ENCODE data around the gene TMEM108.
"Not testable (repeated sequence)": the region's sequence is repeated elsewhere in the genome, so short reads cannot be mapped to it uniquely, and the experiment has no call there.

The TMEM108 gene

DNA sequence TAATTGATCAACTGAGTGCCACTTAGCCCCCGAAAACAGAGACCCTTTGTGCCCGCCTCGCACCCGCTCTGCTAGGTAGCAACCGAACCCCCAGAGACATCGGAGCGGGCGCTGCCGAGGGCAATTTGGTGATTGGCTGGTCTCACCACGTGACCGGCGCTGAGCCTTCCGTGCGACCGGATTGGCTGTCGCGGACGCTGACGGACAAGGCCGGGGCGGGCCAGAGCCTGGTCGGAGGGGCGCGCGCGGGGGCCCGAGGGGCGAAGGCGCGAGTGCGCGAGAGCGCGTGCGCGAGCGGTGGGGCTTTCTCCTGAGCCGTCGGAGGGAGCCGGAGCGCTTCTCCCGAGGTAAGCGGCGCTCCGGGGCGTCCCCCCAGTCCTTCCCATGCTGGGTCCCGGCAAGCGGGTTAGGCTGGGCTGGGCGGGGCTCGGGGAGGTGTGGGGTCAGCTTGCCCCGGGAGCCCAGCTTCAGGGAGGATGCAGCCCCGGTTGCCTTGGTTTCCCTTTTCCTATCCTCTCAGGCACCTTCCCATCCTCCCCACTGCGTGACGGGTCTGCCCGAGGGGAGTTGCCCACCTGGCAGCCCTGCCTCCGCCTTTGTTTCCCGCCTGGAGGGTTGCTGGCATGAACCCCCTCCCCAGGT, at the start of gene TMEM108:
TSS of gene TMEM108 (plus strand) at position 303 of the 642 bp plus-strand sequence.
- Mint-ChIP-seq H3K36me3 (no peaks in the 10 kb centered on the region), H3K4me1 (ENCODE audit: low read depth) (peaks cover 12% of the 10 kb centered on the region), H3K9me3 (ENCODE audit: low read depth) (no peaks in the 10 kb centered on the region), H3K4me3 (peak within 1 kb of the TSS; percentile 52), H3K27me3 (peaks cover 37% of the 10 kb centered on the region), H3K27ac (no peak within 1 kb of the TSS)

DNA sequence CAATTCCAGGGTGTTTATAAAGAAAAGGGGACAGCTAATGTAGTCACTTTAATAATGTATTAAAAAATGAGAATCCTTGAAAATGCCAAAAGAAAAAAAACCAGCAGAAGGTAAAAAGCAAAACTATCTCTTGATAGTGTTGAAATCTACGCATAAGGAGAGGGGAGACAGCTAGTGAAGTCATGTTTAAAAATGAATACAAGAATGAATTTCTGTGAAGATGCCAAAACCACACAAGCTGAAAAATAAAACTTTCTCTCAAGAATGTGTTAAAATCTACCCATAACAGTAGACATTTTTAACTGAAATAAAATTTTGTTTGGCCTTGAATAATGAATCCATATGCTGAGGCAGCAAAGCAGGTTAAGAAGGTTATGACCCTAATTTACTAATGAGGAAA, 42.2 kb upstream of the TMEM108 start:
- Mint-ChIP-seq H3K4me3 (no peak overlapping the region), H3K9me3 (ENCODE audit: low read depth) (peaks cover 4% of the 10 kb centered on the region), H3K36me3 (no peaks in the 10 kb centered on the region), H3K27ac (no peak overlapping the region), H3K27me3 (peaks cover 2% of the 10 kb centered on the region), H3K4me1 (ENCODE audit: low read depth) (no peaks in the 10 kb centered on the region)

DNA sequence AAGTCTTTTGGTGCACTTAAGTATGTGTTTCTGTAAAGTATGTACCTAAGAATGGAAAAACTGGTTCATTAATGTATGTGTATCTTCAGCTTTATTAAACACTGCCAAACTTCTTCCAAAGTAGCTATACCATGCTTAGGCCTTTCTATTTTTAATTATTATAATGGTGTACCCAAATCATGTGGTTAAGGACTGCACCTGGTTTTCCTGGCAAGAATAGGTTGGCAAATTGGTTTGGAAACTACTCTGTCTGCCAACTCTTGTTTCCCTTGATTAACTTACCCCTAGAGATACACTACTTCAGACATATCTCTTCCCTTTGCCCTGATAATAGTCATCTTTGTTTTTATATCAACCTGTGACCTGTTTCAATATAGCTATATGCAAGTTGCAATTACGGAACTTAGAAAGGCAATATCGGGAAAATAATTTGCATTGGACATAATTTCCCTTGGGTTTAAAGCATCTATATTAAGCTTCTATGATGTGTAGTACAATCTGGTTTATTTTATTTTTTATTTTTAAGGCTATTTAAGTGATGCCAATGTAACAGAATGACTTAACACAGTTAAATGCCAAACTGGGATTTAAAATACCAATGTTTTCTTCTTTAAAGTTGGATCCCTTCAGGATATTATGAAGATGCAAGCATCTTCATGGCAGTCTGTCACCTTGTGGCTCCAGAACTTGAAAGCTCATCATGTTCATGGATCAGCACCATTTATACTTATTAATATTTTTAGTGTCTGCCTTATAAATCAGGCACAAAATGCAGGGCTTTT, 40.6 kb upstream of the TMEM108 start:
- peaks cover 2% of the 10 kb centered on the region for H3K27me3 Mint-ChIP-seq
- peaks cover 4% of the 10 kb centered on the region for H3K9me3 Mint-ChIP-seq (ENCODE audit: low read depth)
- H3K4me3 Mint-ChIP-seq = no peak overlapping the region
- no peaks in the 10 kb centered on the region for H3K4me1 Mint-ChIP-seq (ENCODE audit: low read depth)
- no peaks in the 10 kb centered on the region for H3K36me3 Mint-ChIP-seq
- H3K27ac Mint-ChIP-seq = no peak overlapping the region

DNA sequence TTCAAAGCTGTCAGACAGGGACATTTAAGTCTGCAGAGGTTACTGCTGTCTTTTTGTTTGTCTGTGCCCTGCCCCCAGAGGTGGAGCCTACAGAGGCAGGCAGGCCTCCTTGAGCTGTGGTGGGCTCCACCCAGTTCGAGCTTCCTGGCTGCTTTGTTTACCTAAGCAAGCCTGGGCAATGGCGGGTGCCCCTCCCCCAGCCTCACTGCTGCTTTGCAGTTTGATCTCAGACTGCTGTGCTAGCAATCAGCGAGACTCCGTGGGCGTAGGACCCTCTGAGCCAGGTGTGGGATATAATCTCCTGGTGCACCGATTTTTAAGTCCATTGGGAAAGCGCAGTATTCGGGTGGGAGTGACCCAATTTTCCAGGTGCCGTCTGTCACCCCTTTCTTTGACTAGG, 33.2 kb upstream of the TMEM108 start:
- H3K9me3 Mint-ChIP-seq (ENCODE audit: low read depth) = peaks cover 11% of the 10 kb centered on the region
- H3K36me3 Mint-ChIP-seq; H3K27me3 Mint-ChIP-seq; H3K4me1 Mint-ChIP-seq (ENCODE audit: low read depth); H3K4me3 Mint-ChIP-seq; H3K27ac Mint-ChIP-seq: not testable (repeated sequence)

DNA sequence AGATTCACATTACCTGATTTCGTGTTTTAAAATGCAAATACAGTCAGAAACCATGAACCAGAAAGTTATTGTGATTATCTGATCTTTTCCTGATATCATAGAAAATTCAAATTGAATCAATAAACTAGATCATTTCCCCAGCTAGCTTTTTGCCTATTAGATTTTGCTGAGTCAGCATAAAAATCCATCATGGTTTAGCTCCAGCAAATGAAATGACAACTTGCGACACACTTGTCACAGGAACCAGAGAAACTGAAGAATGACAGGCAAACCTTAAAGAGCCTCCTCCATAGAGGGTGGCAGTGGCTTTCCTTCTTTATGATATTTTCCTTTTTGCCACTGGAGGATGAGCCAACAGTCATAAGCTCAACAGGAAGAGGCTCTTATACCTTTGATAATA, 30.6 kb upstream of the TMEM108 start:
- H3K36me3 Mint-ChIP-seq = peaks cover 5% of the 10 kb centered on the region
- peaks cover 11% of the 10 kb centered on the region for H3K9me3 Mint-ChIP-seq (ENCODE audit: low read depth)
- peaks cover 9% of the 10 kb centered on the region for H3K27me3 Mint-ChIP-seq
- H3K4me3 Mint-ChIP-seq = no peak overlapping the region
- no peaks in the 10 kb centered on the region for H3K4me1 Mint-ChIP-seq (ENCODE audit: low read depth)
- H3K27ac Mint-ChIP-seq = no peak overlapping the region

DNA sequence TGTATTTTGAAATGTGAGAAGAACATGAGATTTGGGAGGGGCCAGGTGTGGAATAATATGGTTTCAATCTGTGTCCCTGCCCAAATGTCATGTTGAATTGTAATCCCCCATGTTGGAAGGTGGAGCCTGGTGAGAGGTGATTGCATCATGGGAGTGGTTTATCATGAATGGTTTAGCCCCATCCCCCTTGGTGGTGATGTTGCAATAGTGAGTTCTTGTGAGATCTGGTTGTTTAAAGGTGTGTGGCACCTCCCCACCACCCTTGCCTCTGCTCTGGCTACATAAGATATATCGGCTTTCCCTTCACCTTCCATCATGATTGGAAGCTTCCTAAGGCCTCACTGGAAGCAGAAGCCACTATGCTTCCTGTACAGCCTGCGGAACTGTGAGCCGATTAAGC, 23.9 kb upstream of the TMEM108 start:
- peaks cover 5% of the 10 kb centered on the region for H3K9me3 Mint-ChIP-seq (ENCODE audit: low read depth)

DNA sequence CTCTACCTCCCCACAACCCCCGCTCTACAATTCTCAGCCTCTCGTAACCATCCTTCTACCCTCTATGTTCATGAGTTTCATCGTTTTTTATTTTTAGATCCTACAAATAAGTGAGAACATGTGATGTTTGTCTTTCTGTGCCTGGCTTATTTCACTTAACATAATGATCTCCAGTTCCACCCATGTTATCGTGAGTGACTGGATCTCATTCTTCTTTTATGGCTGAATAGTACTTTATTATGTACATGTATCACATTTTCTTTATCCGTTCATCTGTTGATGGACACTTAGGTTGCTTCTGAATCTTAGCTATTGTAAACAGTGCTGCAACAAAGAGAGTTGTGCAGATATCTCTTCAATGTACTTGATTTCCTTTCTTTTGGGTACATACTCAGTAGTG, 22.6 kb upstream of the TMEM108 start:
- H3K36me3 Mint-ChIP-seq; H3K27me3 Mint-ChIP-seq; H3K9me3 Mint-ChIP-seq (ENCODE audit: low read depth); H3K27ac Mint-ChIP-seq; H3K4me3 Mint-ChIP-seq; H3K4me1 Mint-ChIP-seq (ENCODE audit: low read depth): not testable (repeated sequence)

More for the DNA sequence above, 23.9 kb upstream of the TMEM108 start:
- peaks cover 2% of the 10 kb centered on the region for H3K27me3 Mint-ChIP-seq
- H3K27ac Mint-ChIP-seq = no peak overlapping the region
- H3K36me3 Mint-ChIP-seq = peaks cover 2% of the 10 kb centered on the region
- no peak overlapping the region for H3K4me3 Mint-ChIP-seq
- no peaks in the 10 kb centered on the region for H3K4me1 Mint-ChIP-seq (ENCODE audit: low read depth)

DNA sequence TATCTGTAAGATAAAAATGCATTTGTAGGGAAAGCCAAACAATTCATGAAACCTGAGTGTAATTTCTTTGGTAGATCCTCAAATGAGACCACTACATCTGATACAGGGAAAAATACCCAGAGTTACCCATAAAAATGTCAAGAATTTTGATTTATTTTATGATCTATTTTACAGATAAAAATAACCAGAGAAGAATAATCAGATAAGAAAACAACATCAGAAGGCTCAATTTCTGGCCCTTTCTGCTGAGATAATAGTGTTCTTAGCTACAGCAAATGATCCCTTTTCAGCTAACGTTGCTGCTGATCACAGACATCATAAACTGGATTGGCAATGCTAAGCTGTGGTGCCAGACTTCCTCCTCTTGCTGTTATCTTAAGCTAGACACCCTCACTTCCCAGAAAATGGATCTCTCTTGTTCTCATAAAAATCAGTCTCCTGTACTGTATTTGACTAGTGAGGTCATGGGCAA, 21.3 kb upstream of the TMEM108 start:
- Mint-ChIP-seq H3K27me3 (peaks cover 2% of the 10 kb centered on the region), H3K27ac (no peak overlapping the region), H3K4me1 (ENCODE audit: low read depth) (no peaks in the 10 kb centered on the region), H3K36me3 (no peaks in the 10 kb centered on the region), H3K9me3 (ENCODE audit: low read depth) (no peaks in the 10 kb centered on the region), H3K4me3 (no peak overlapping the region)

DNA sequence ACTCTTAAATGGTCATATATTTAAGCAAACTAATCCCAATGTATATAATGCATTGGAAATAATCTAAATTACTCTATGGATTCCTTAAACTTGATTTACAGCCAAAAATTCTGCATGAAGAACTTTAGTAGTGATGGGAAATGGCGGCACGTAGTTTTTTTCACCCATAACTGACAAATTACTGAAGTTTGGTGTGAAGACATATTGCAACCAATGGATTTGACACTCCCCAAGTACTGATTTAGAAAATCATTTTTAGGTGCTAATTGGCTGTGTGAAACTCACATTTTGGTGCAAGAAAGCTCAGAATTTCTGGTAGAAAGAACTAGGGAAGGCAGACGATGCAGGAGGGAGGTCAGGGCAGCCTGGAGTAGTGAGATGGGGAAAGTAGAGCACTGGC, 19.3 kb upstream of the TMEM108 start:
- no peaks in the 10 kb centered on the region for H3K4me1 Mint-ChIP-seq (ENCODE audit: low read depth)
- H3K27me3 Mint-ChIP-seq = no peaks in the 10 kb centered on the region
- no peak overlapping the region for H3K4me3 Mint-ChIP-seq
- no peak overlapping the region for H3K27ac Mint-ChIP-seq
- H3K9me3 Mint-ChIP-seq (ENCODE audit: low read depth) = no peaks in the 10 kb centered on the region
- H3K36me3 Mint-ChIP-seq = no peaks in the 10 kb centered on the region

DNA sequence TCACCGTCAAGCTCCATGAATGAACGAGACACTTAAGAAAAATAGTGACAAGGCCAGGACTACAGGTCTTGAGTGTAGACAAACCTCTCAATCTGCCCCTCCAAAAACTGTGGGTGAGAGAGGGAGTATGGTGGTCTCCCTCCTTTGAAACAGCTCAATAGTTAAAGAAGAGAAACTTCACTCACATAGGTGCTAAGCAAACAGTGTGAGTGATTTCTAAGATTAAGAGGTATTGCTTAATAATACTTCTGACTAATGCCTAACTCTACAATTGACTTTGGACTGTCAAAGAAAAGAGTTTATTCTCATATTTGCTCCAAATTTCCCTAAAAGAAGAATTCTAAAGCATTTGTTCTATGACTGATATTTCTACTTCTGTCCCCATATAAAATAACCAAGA, 17.0 kb upstream of the TMEM108 start:
- Mint-ChIP-seq H3K27me3 (no peaks in the 10 kb centered on the region), H3K9me3 (ENCODE audit: low read depth) (no peaks in the 10 kb centered on the region), H3K27ac (no peak overlapping the region), H3K4me3 (no peak overlapping the region), H3K36me3 (no peaks in the 10 kb centered on the region), H3K4me1 (ENCODE audit: low read depth) (no peaks in the 10 kb centered on the region)

DNA sequence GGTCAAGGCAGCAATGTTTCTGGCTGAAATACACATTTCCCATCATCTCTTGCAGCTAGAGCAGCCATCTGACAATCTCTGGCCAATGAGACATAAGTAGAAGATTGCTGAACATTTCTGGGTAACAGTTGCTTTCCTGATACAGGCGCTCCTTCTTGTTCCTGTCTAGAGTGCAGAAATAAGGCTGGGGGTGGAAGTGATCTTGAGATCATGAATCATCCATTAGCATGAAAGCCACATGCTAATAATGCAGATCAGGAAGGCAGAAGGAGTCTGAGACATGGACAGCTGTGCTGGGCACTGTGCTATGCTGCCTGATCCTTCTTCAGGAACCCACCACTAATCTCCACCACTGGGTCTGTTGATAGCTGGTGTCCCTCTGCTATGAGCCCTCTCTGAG, 14.8 kb upstream of the TMEM108 start:
- Mint-ChIP-seq H3K27me3 (peaks cover 4% of the 10 kb centered on the region), H3K36me3 (no peaks in the 10 kb centered on the region), H3K27ac (no peak overlapping the region), H3K9me3 (ENCODE audit: low read depth) (no peaks in the 10 kb centered on the region), H3K4me1 (ENCODE audit: low read depth) (no peaks in the 10 kb centered on the region), H3K4me3 (no peak overlapping the region)

DNA sequence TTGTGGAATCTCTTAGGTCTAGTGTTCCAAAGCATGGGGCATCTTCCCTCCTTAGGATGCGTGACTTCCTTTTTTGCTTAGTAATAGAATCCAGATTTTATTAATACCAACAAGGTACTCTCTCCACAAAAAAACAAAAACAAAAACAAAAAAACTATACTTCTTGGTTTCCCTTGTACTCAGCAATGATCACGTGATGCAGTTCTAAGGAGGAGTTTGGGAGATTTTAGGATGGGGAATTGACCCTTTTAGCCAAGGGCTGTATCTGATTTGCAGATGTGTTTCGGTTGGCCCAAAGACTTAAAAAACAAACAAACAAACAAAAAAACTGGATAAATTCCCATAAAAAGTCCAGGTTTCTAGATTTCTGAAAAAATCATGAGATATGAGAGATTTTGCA, 12.6 kb upstream of the TMEM108 start:
- Mint-ChIP-seq H3K4me3 (no peak overlapping the region), H3K27me3 (peaks cover 11% of the 10 kb centered on the region), H3K27ac (no peak overlapping the region), H3K9me3 (ENCODE audit: low read depth) (no peaks in the 10 kb centered on the region), H3K36me3 (no peaks in the 10 kb centered on the region), H3K4me1 (ENCODE audit: low read depth) (no peaks in the 10 kb centered on the region)

DNA sequence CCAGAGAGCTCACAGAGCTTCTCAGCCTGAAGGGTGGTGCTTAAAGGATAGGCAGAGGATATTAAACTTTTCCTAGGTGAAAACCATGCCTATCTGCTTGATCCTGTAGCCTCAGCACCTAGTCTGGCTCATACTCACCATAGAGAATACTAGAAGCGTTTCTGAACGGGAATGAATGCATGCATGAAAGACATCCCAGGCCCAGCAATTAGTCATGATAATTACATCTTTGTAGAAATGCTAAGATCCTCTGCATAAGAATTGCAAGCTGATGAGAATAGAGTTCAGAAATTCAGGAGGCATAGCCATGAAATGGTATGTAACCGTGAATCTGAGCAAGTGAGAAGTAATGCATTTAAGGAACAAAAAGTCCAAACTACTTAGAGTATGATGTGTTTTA, 5.9 kb upstream of the TMEM108 start:
- no peak overlapping the region for H3K4me3 Mint-ChIP-seq
- no peaks in the 10 kb centered on the region for H3K9me3 Mint-ChIP-seq (ENCODE audit: low read depth)
- no peaks in the 10 kb centered on the region for H3K4me1 Mint-ChIP-seq (ENCODE audit: low read depth)

DNA sequence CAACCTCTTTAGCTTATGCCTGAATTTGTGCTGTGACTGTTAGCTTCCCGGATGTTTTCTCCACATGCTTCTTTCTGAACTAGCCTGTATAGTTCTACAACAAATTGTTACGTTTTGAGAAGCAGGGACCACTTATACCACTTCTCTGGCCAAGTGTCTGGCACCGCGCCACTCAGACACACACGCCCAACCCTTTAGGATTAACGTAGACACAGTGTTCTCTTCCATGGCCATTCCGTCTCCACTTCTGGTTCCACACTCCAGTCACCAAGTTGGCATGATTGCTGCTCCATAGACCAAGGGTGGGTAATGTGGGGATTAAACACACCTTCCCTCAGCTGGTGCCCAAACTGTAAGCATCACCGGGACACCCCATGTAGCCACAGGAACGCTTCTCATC, 755 bp upstream of the TMEM108 start:
- Mint-ChIP-seq H3K36me3 (no peaks in the 10 kb centered on the region), H3K27ac (no peak overlapping the region), H3K27me3 (peaks cover 37% of the 10 kb centered on the region), H3K4me1 (ENCODE audit: low read depth) (peaks cover 12% of the 10 kb centered on the region), H3K4me3 (peak overlapping the region; percentile 52), H3K9me3 (ENCODE audit: low read depth) (no peaks in the 10 kb centered on the region)

More for the DNA sequence above, 5.9 kb upstream of the TMEM108 start:
- H3K36me3 Mint-ChIP-seq = no peaks in the 10 kb centered on the region
- peaks cover 25% of the 10 kb centered on the region for H3K27me3 Mint-ChIP-seq
- no peak overlapping the region for H3K27ac Mint-ChIP-seq

DNA sequence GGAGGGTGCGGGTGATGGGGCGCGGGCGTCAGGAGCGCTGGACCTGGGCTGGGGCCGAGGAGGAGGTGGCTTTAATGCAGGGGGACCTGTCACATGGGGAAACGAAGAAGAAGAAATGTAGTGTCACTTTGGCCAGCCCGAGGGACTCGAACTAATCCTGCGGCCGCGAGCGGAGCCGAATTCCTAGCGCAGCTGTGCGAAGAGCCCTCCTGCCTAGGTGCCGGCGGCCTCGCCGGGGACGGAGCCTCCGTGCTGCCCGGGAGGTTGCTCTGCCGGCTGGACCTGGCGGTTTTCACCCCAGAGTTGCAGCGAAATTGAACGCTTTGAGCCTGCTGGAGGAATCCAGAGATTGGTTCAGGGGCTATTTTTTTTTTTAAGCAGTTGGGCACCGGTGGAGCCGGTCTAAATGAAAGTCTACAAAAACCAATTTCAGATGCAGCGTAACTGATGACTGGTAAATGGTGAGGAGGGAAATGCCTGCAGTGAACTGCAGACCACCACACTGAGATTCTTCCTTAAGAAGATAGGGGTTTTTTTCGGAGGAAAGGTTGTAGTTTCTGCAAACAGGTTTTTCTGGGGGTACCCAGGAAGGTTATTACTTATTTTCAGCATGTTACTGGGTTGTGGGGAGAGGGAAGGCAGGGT, 662 bp downstream of the TMEM108 start:
- Mint-ChIP-seq H3K27me3 (peaks cover 35% of the 10 kb centered on the region), H3K36me3 (no peaks in the 10 kb centered on the region), H3K4me3 (no peak overlapping the region), H3K4me1 (ENCODE audit: low read depth) (peaks cover 12% of the 10 kb centered on the region), H3K27ac (no peak overlapping the region), H3K9me3 (ENCODE audit: low read depth) (no peaks in the 10 kb centered on the region)
